ENCODE results near the gene EP400. TPM values are rescaled to one million over a fixed set of nuclear protein-coding genes. Genes with fewer than 3 reads are reported as not detected.

EP400 gene
- total and polyA plus RNA-seq, 2 of the 13 experiments (the other 11 are each of a cell fraction or from before 2014, with no cell fraction given): 4.9 to 5.0 TPM

GRCh38 chr12:132124766-132125425 lies 175.2 kb downstream of the EP400 start (continued):
- TF ChIP-seq ZNF318 (CRISPR knock-in tag; IDR thresholded peaks at IDR 0.05): no peak
- TF ChIP-seq BRCA1 (CRISPR knock-in tag; IDR thresholded peaks at IDR 0.05): no peak
- TF ChIP-seq ZMYM4 (CRISPR knock-in tag; IDR thresholded peaks at IDR 0.05): no peak
- no peak for TF ChIP-seq ZNF234 (CRISPR knock-in tag; conservative IDR thresholded peaks at IDR 0.05)

- ChIA-PET CTCF (ENCODE audit: low intra/inter-chr PET ratio, low total read pairs) (no interaction called here), POLR2A (no interaction called here)
- DNase-seq (ENCODE audit: low spot score): no peak
- TF ChIP-seq MXD1 (CRISPR knock-in tag; IDR thresholded peaks at IDR 0.05): no peak
- TF ChIP-seq KDM2A (CRISPR knock-in tag; IDR thresholded peaks at IDR 0.05; ENCODE audit: borderline replicate concordance, low read depth): no peak
- no peak for TF ChIP-seq ZNF790 (CRISPR knock-in tag; IDR thresholded peaks at IDR 0.05; ENCODE audit: borderline replicate concordance)
- no peak for TF ChIP-seq TRAFD1 (CRISPR knock-in tag; IDR thresholded peaks at IDR 0.05; ENCODE audit: borderline replicate concordance)
- no peak for TF ChIP-seq CAMTA2 (CRISPR knock-in tag; IDR thresholded peaks at IDR 0.05; ENCODE audit: borderline replicate concordance)
- no peak for TF ChIP-seq TGIF2 (CRISPR knock-in tag; IDR thresholded peaks at IDR 0.05)
- TF ChIP-seq MATR3 (CRISPR knock-in tag; IDR thresholded peaks at IDR 0.05): no peak
- TF ChIP-seq GZF1 (CRISPR knock-in tag; IDR thresholded peaks at IDR 0.05): no peak
- no peak for TF ChIP-seq NONO (IDR thresholded peaks at IDR 0.05)
- TF ChIP-seq NONO (CRISPR knock-in tag; conservative IDR thresholded peaks at IDR 0.05): no peak
- Histone ChIP-seq H3K4me2 (ENCODE audit: low read depth, low read length) (no peak overlapping the region), H3K27me3 (ENCODE audit: control insufficient read depth in 1 of 2, insufficient read depth in 2 of 2, low read length in 2 of 2) (no peaks in the 10 kb centered on the region), H3K9ac (ENCODE audit: insufficient read depth, low read depth, low read length) (no peak overlapping the region), H4K20me1 (ENCODE audit: insufficient read depth, low read length) (no peaks in the 10 kb centered on the region), H3K9me3 (ENCODE audit: low read length) (no peaks in the 10 kb centered on the region), H3K36me3 (replicated peaks in 1 of 2; ENCODE audit: control insufficient read depth in 1 of 2, insufficient read depth in 2 of 2, low read length in 2 of 2) (peaks cover 22 to 60% of the 10 kb centered on the region in 2 experiments; a peak in 4 of 5 replicates), H3K79me2 (ENCODE audit: insufficient read depth, low read length) (no peaks in the 10 kb centered on the region), H3K4me1 (ENCODE audit: insufficient read depth, low read length) (no peaks in the 10 kb centered on the region), H3K27ac (ENCODE audit: extremely low read length, insufficient read depth, low read length) (no peak overlapping the region), H3K4me3 (replicated peaks in 1 of 3; ENCODE audit: insufficient read depth in 1 of 3, low read depth in 2 of 3, low read length in 3 of 3) (no peak overlapping the region), H2AFZ (ENCODE audit: low read length) (no peak overlapping the region)
- ATAC-seq: no peak
- BruUV-seq (replicated peaks): no TSS peak
- FAIRE-seq: no peak
- in situ Hi-C loops (cut with HindIII; ENCODE audit: extremely low pct_ligation_motif_present, low pct_unique_long_range_greater_than_20kb) (no loop called here), intact Hi-C loops (cut with micrococcal nuclease; ENCODE audit: unreplicated experiment) (no loop called here)
- WGBS (ENCODE audit: low lambda C conversion rate): 97% methylated on average over 12 of the region's 12 CpGs
These were observed 176.0 kb downstream of the EP400 start for GRCh38 chr12:132125736-132126135.
